A673 (cell line): ENCODE measurements around the gene HGFAC.

Experiments used
- EZH2 ChIP-seq: fragments of 200-600 bp; sonication (generic); IDR thresholded peaks from 2 replicates; pipeline ENCODE4 v1.6.1; 2017; ENCODE audit warnings: borderline replicate concordance, low read depth, mild to moderate bottlenecking, mixed read lengths, antibody characterized with exemption, low read length; ENCODE audit not compliant: poor library complexity, severe bottlenecking
- TF ChIP-seq, protein P1 (sequence below): fragments of 300-800, 200-600 bp; sonication (generic); conservative IDR thresholded peaks from 2 replicates; pipeline ENCODE4 v1.5.1; 2017; ENCODE audit warnings: low read depth, mild to moderate bottlenecking, antibody characterized with exemption, low read length, moderate library complexity, mixed read lengths

DNA sequence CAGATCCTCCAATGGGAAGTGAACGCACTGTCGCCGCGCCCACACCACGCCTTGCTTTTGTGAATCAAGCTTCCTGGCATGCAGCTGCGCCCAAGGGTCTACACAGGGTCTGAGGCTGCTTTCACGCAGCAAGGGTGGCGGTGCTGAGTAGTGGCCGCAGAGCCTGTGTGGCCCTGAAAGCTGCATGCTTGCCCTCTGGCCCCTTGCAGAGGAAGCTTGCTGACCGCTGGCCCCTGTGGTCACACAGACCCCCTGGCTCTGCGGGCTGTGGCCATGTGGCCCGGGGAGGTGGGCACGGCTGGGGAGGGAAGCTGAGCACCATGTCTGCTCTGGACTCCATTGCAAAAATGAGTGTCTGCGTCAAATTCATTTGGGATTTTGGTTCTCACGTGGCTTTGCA, 30.1 kb downstream of the HGFAC start:
- TF ChIP-seq, protein P1, sequence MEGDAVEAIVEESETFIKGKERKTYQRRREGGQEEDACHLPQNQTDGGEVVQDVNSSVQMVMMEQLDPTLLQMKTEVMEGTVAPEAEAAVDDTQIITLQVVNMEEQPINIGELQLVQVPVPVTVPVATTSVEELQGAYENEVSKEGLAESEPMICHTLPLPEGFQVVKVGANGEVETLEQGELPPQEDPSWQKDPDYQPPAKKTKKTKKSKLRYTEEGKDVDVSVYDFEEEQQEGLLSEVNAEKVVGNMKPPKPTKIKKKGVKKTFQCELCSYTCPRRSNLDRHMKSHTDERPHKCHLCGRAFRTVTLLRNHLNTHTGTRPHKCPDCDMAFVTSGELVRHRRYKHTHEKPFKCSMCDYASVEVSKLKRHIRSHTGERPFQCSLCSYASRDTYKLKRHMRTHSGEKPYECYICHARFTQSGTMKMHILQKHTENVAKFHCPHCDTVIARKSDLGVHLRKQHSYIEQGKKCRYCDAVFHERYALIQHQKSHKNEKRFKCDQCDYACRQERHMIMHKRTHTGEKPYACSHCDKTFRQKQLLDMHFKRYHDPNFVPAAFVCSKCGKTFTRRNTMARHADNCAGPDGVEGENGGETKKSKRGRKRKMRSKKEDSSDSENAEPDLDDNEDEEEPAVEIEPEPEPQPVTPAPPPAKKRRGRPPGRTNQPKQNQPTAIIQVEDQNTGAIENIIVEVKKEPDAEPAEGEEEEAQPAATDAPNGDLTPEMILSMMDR, result no peak
- TF ChIP-seq EZH2, result no peak
